K562 (cell line): ENCODE measurements around the gene C17orf114.
A peak's percentile ranks its signal among the peaks of the same experiment; 100 is the strongest.

Experiments used
- ATAC-seq: fragments of 200-7000 bp; cut with Tn5 transposase; 3 replicates; pipeline ENCODE4 v1.9.1; 2020; ENCODE audit warnings: moderate library complexity
- BruUV-seq: library from RNA; stranded (reverse); fragments of 400-500 nt; replicated peaks from 2 replicates; lab custom pipeline; 2021; lab: Mats Ljungman, UMichigan
- CTCF ChIA-PET: fragments of 300-600 bp; formaldehyde crosslinking; extraction: SDS; loops from one replicate; lab custom pipeline; 2021; ENCODE audit warnings: low intra/inter-chr PET ratio; lab: Yijun Ruan, JAX
- POLR2A ChIA-PET: fragments of 300-600, 350-650 bp; sonication (Branson Sonifier 250); formaldehyde crosslinking; extraction: SDS; loops from one replicate; lab custom pipeline; 2021; ENCODE audit warnings: antibody characterized with exemption, inconsistent platforms; lab: Yijun Ruan, JAX
- DNase-seq, 4 experiments: peaks; one replicate each; pipeline versions ENCODE4 v3.0.0 to v3.0.0-alpha.2; 2011 to 2018; ENCODE audit warnings: low spot score in 3 of 4, mixed read lengths in 3 of 4; ENCODE audit errors: extremely low read depth in 1 of 4
- FAIRE-seq: peaks from 2 replicates; lab custom pipeline; 2011; peaks lifted over from hg19 to GRCh38; lab: Jason Lieb, UNC
- H2AFZ ChIP-seq: 2 replicates; pipeline ENCODE4 v1.6.0; 2011; ENCODE audit warnings: low read depth, low read length, control low read depth, inconsistent platforms
- H3K27ac ChIP-seq: fragments of 200-600 bp; 3 replicates; pipeline ENCODE4 v1.8.0; 2011; ENCODE audit warnings: low read depth, mild to moderate bottlenecking, control low read depth, inconsistent platforms, low read length, moderate library complexity, mixed read lengths; ENCODE audit errors: extremely low read depth
- H3K27me3 ChIP-seq, 2 experiments: fragments of 300-600 bp in 1 of 2; 2 replicates in 1 of 2; 3 replicates in 1 of 2; pipeline versions ENCODE4 v1.6.0 to v1.8.0; 2011; ENCODE audit warnings: inconsistent platforms in 2 of 2, low read length in 2 of 2, mild to moderate bottlenecking in 1 of 2, mixed read lengths in 1 of 2, moderate library complexity in 1 of 2; ENCODE audit not compliant: control insufficient read depth in 2 of 2, insufficient read depth in 2 of 2
- H3K36me3 ChIP-seq: fragments of 300-600 bp; 3 replicates; pipeline ENCODE4 v1.8.0; 2011; ENCODE audit warnings: mild to moderate bottlenecking, low read length, inconsistent platforms; ENCODE audit not compliant: control insufficient read depth, insufficient read depth
- H3K4me1 ChIP-seq, 2 experiments: fragments of 200-600 bp in 1 of 2; replicated peaks in 1 of 2; 2 replicates in 1 of 2; 3 replicates in 1 of 2; pipeline versions ENCODE4 v1.5.1 to v1.8.0; 2011; ENCODE audit warnings: inconsistent platforms in 2 of 2, low read length in 2 of 2, mild to moderate bottlenecking in 1 of 2, mixed read lengths in 1 of 2, moderate library complexity in 1 of 2; ENCODE audit not compliant: control insufficient read depth in 2 of 2, insufficient read depth in 2 of 2
- H3K4me2 ChIP-seq: 2 replicates; pipeline ENCODE4 v1.6.1; 2011; ENCODE audit warnings: low read length, control low read depth, inconsistent platforms, mixed read lengths; ENCODE audit not compliant: insufficient read depth
- H3K4me3 ChIP-seq: fragments of 200-600 bp; sonication (generic), shearing (Covaris generic); 2 replicates; pipeline ENCODE4 v1.5.1; 2016; ENCODE audit warnings: control low read depth, inconsistent platforms
- H3K79me2 ChIP-seq: fragments of 200-600 bp; 3 replicates; pipeline ENCODE4 v1.8.0; 2011; ENCODE audit warnings: low read length, inconsistent platforms; ENCODE audit not compliant: control insufficient read depth, insufficient read depth
- H3K9ac ChIP-seq, 2 experiments: 2 replicates each; pipeline versions ENCODE4 v1.6.0 to v1.6.1; 2011; ENCODE audit warnings: low read depth in 2 of 2, low read length in 2 of 2, control low read depth in 1 of 2, inconsistent platforms in 1 of 2, mild to moderate bottlenecking in 1 of 2, mixed read lengths in 1 of 2; ENCODE audit not compliant: insufficient read depth in 1 of 2
- H3K9me1 ChIP-seq: one replicate; pipeline ENCODE4 v1.6.0; 2011; ENCODE audit warnings: inconsistent platforms, mild to moderate bottlenecking, low read length, moderate library complexity; ENCODE audit not compliant: control insufficient read depth, insufficient read depth
- H3K9me3 ChIP-seq: replicated peaks from 2 replicates; pipeline ENCODE4 v1.5.1; 2011; ENCODE audit warnings: low read depth, low read length, inconsistent platforms; ENCODE audit not compliant: control insufficient read depth, insufficient read depth
- H4K20me1 ChIP-seq: replicated peaks from 2 replicates; pipeline ENCODE4 v1.6.1; 2011; ENCODE audit warnings: low read length, inconsistent platforms, mixed read lengths; ENCODE audit not compliant: control insufficient read depth, insufficient read depth
- AFF4 ChIP-seq: sonication (generic); formaldehyde crosslinking; IDR thresholded peaks from 2 replicates; pipeline ENCODE4 v1.8.0; 2023; ENCODE audit warnings: mild to moderate bottlenecking, missing genetic modification reagents
- BRD9 ChIP-seq: fragments of 450-650 bp; IDR thresholded peaks from 2 replicates; pipeline ENCODE4 v1.6.1; 2018; ENCODE audit warnings: low read depth; ENCODE audit not compliant: partially characterized antibody
- ETV1 ChIP-seq: fragments of 450-650 bp; conservative IDR thresholded peaks from 2 replicates; pipeline ENCODE4 v1.6.1; 2016; ENCODE audit warnings: missing genetic modification characterization, control low read depth, low read depth, missing compliant biosample characterization
- MITF ChIP-seq: IDR thresholded peaks from 2 replicates; pipeline ENCODE4 v1.6.1; 2014; ENCODE audit warnings: antibody characterized with exemption
- MLLT1 ChIP-seq, 2 experiments: fragments of 450-650 bp; IDR thresholded peaks; 2 replicates each; pipeline ENCODE4 v1.6.1; 2016
- NCOA4 ChIP-seq: fragments of 450-650 bp; IDR thresholded peaks from 2 replicates; pipeline ENCODE4 v1.6.1; 2018; ENCODE audit warnings: mild to moderate bottlenecking; ENCODE audit not compliant: partially characterized antibody
- NKRF ChIP-seq: fragments of 450-650 bp; IDR thresholded peaks from 2 replicates; pipeline ENCODE4 v1.6.1; 2016; ENCODE audit warnings: borderline replicate concordance
- POLR2H ChIP-seq: IDR thresholded peaks from 2 replicates; pipeline ENCODE4 v1.6.1; 2016; ENCODE audit warnings: missing genetic modification characterization, low read depth, mild to moderate bottlenecking, control low read depth, missing compliant biosample characterization, moderate library complexity
- RB1 ChIP-seq: fragments of 450-650 bp; IDR thresholded peaks from 2 replicates; pipeline ENCODE4 v1.6.1; 2017; ENCODE audit warnings: low read depth, mild to moderate bottlenecking
- TFAM ChIP-seq: fragments of 250-450 bp; sonication (Bioruptor Pico); conservative IDR thresholded peaks from 2 replicates; pipeline ENCODE4 v1.5.0; 2021; ENCODE audit warnings: mild to moderate bottlenecking, moderate library complexity
- ZNF780A ChIP-seq: fragments of 250-450 bp; sonication (Bioruptor Pico); IDR thresholded peaks from 2 replicates; pipeline ENCODE4 v1.5.0; 2021; ENCODE audit warnings: mild to moderate bottlenecking
- WGBS: fragments of 100-300 bp; shearing (Covaris generic); methylation state at CpG from one replicate; pipeline ENCODE4 v1.1.6; 2016; ENCODE audit warnings: low coverage, mixed read lengths; ENCODE audit not compliant: insufficient coverage; ENCODE audit errors: missing lambda C conversion rate; 5-methylcytosine and 5-hydroxymethylcytosine counted together
- in situ Hi-C: fragments of 300-500 bp; cut with MboI; formaldehyde crosslinking; loops from 4 replicates; pipeline ENCODE4 v1.15.0; 2018; ENCODE audit warnings: inconsistent platforms, mixed read lengths
- intact Hi-C: fragments of 100-400 bp; cut with micrococcal nuclease; formaldehyde crosslinking; loops from 2 replicates; pipeline ENCODE4 v1.14.2; 2022

The C17orf114 gene

GRCh38 chr17:4833941-4834680, 32.0 kb upstream of the C17orf114 start:
- in situ Hi-C loops, result no loop called here
- Histone ChIP-seq H2AFZ (0 out of 2 replicates have a peak overlapping the region, but pooled peaks have one; percentile 23), H3K36me3 (peaks cover 14% of the 10 kb centered on the region; the same call in 2 of the 3 replicates), H3K9ac (peak overlapping the region; percentile 77 to 93), H3K4me3 (peak overlapping the region; percentile 81), H4K20me1 (no peaks in the 10 kb centered on the region), H3K4me2 (peak overlapping the region; percentile 94), H3K27ac (peak overlapping the region; percentile 71), H3K4me1 (peaks cover 30 to 38% of the 10 kb centered on the region in 2 experiments; a peak in 4 of 5 replicates), H3K27me3 (no peaks in the 10 kb centered on the region), H3K79me2 (peaks cover 55% of the 10 kb centered on the region), H3K9me1 (no peaks in the 10 kb centered on the region), H3K9me3 (no peaks in the 10 kb centered on the region)
- CTCF ChIA-PET, result no interaction called here
- FAIRE-seq, result no peak
- ATAC-seq, result peak; percentile 11
- POLR2A ChIA-PET, result interaction anchor here (0.7 to 1.2 kb wide), 2 partner anchors 11 to 881 kb away, joined by 3 read pairs; no protein-coding TSS in a partner anchor
- intact Hi-C loops, result loop anchor here (1.0 kb wide), 1 partner anchor 38 kb away; the partner anchor contains the start of gene PSMB6
- 0% methylated on average over 12 of the region's 15 CpGs for WGBS
- BruUV-seq, result TSS peak; percentile 47
- peak in 1 of 4 experiments; percentile 50 for DNase-seq
- 0 out of 2 replicates have a peak, but pooled peaks have one; percentile 76 for TF ChIP-seq AFF4
- no peak for TF ChIP-seq ETV1
- TF ChIP-seq TFAM (CRISPR knock-in tag), result no peak
- TF ChIP-seq MLLT1 (IDR thresholded peaks at IDR 0.05), result 0 out of 4 replicates have a peak, but pooled peaks of 1 of the 2 experiments have one; percentile 27
- no peak for TF ChIP-seq NCOA4
- TF ChIP-seq NKRF, result peak; percentile 39; the same call in 1 of the 2 replicates
- no peak for TF ChIP-seq ZNF780A (CRISPR knock-in tag)
- peak; percentile 57 for TF ChIP-seq BRD9
- TF ChIP-seq RB1, result no peak
- no peak for TF ChIP-seq MITF
- TF ChIP-seq POLR2H, result no peak
